SH-SY5Y (cell line): ENCODE results near the gene MYD88.

ENCODE experiments used
- GATA2 ChIP-seq: IDR thresholded peaks from 2 replicates; pipeline ENCODE4 v1.6.1; 2011; ENCODE audit warnings: mild to moderate bottlenecking, low read depth, low read length
- GATA3 ChIP-seq: IDR thresholded peaks from 2 replicates; pipeline ENCODE4 v1.6.1; 2011; ENCODE audit warnings: low read depth, mild to moderate bottlenecking, low read length, moderate library complexity

- TF ChIP-seq GATA2 (no peak), GATA3 (no peak)
Observed at GRCh38 chr3:38148311-38148882, 9.9 kb downstream of the MYD88 start.
